Measurements from ENCODE around the gene ZC3H10. TPM values are rescaled to one million over a fixed set of nuclear protein-coding genes. Genes with fewer than 3 reads are reported as not detected.
A peak's percentile ranks its signal among the peaks of the same experiment; 100 is the strongest.
"Not testable (repeated sequence)": the region's sequence is repeated elsewhere in the genome, so short reads cannot be mapped to it uniquely, and the experiment has no call there.

Gene ZC3H10
- total RNA-seq, 4 donors from 2014 or later = 3.7 to 10.1 (median 4.5) TPM

GRCh38 chr12:56114084-56114483 is 4.0 kb upstream of the ZC3H10 start:
- DNase-seq = no peak
- intact Hi-C loops (cut with DNase I; ENCODE audit: low total_unique reads) (no loop called here), in situ Hi-C loops (cut with MboI; ENCODE audit: low pct_ligation_motif_present in 1 of 4, low pct_unique_long_range_greater_than_20kb in 1 of 4, low sequenced_read_pairs in 3 of 4) (loop anchor here in 2 of 4 donors (10.0 kb wide), 2 partner anchors 69 to 389 kb away; partner anchors contain the start of genes CD63 (in 1 of the 2), RDH5 (in 1 of the 2) and RPS26 (in 1 of the 2))
- no peak for TF ChIP-seq CTCF (IDR thresholded peaks at IDR 0.05)
- no peak for TF ChIP-seq POLR2A (IDR thresholded peaks at IDR 0.05)
- TF ChIP-seq POLR2AphosphoS5 (IDR thresholded peaks at IDR 0.05) = no peak
- no peak for TF ChIP-seq EP300 (IDR thresholded peaks at IDR 0.05; ENCODE audit: low read depth)
- 91 to 100% methylated on average over 1 of the region's 1 CpG for WGBS, 2 donors (ENCODE audit: low coverage in 1 of 2)
- Histone ChIP-seq H3K9me3 (no peaks in the 10 kb centered on the region), H3K27me3 (no peaks in the 10 kb centered on the region), H3K4me1 (peaks cover 6 to 13% (median 8%) of the 10 kb centered on the region in 4 donors), H3K4me3 (no peak overlapping the region), H3K36me3 (peaks cover 0 to 34% (median 17%) of the 10 kb centered on the region in 4 donors), H3K27ac (no peak overlapping the region)

GRCh38 chr12:56115329-56115728 is 2.7 kb upstream of the ZC3H10 start:
- DNase-seq = no peak
- intact Hi-C loops (cut with DNase I; ENCODE audit: low total_unique reads) = no loop called here
- TF ChIP-seq CTCF (IDR thresholded peaks at IDR 0.05) (no peak), POLR2AphosphoS5 (IDR thresholded peaks at IDR 0.05) (no peak), EP300 (IDR thresholded peaks at IDR 0.05; ENCODE audit: low read depth) (no peak)
- H3K4me3 ChIP-seq = peak overlapping the region in 3 of 4 donors; percentile 54 to 75 (median 63)
- no peaks in the 10 kb centered on the region for H3K9me3 ChIP-seq
- H3K36me3 ChIP-seq = peaks cover 0 to 25% (median 11%) of the 10 kb centered on the region in 4 donors
- peak overlapping the region; percentile 91 to 99 (median 96) for H3K27ac ChIP-seq
- H3K4me1 ChIP-seq = peaks cover 8 to 22% (median 20%) of the 10 kb centered on the region in 4 donors
- in situ Hi-C loops (cut with MboI; ENCODE audit: low pct_ligation_motif_present in 1 of 4, low pct_unique_long_range_greater_than_20kb in 1 of 4, low sequenced_read_pairs in 3 of 4) = loop anchor here in 2 of 4 donors (10.0 kb wide), 2 partner anchors 71 to 391 kb away; partner anchors contain the start of genes CD63 (in 1 of the 2), RDH5 (in 1 of the 2) and RPS26 (in 1 of the 2)
- WGBS, 2 donors (ENCODE audit: low coverage in 1 of 2) = 0 to 48% methylated on average over 2 to 10 of the region's 10 CpGs
- no peaks in the 10 kb centered on the region for H3K27me3 ChIP-seq

GRCh38 chr12:56116267-56117081 is 1.6 kb upstream of the ZC3H10 start, which contains the start of gene RPL41:
Gene RPL41 (plus strand): TSS chr12:56116633.
- peaks cover 8 to 22% (median 20%) of the 10 kb centered on the region in 4 donors for H3K4me1 ChIP-seq
- intact Hi-C loops (cut with DNase I; ENCODE audit: low total_unique reads) (loop anchor here (2.0 kb wide), 1 partner anchor 106 kb away; no protein-coding TSS in a partner anchor), in situ Hi-C loops (cut with MboI; ENCODE audit: low pct_ligation_motif_present in 1 of 4, low pct_unique_long_range_greater_than_20kb in 1 of 4, low sequenced_read_pairs in 3 of 4) (loop anchor here in 2 of 4 donors (10.0 kb wide), 2 partner anchors 72 to 392 kb away; partner anchors contain the start of genes CD63 (in 1 of the 2), RDH5 (in 1 of the 2) and RPS26 (in 1 of the 2))
- peak in 3 of 5 experiments; percentile 5 to 49 (median 34) for TF ChIP-seq CTCF (IDR thresholded peaks at IDR 0.05)
- peak; percentile 99 to 100 (median 99) for TF ChIP-seq POLR2AphosphoS5 (IDR thresholded peaks at IDR 0.05)
- peak; percentile 99 for TF ChIP-seq POLR2A (IDR thresholded peaks at IDR 0.05)
- peak; percentile 5 for TF ChIP-seq EP300 (IDR thresholded peaks at IDR 0.05; ENCODE audit: low read depth)
- DNase-seq = peak; percentile 97
- H3K27ac ChIP-seq = peak within 1 kb of the TSS; percentile 91 to 99 (median 96)
- no peaks in the 10 kb centered on the region for H3K9me3 ChIP-seq
- peak within 1 kb of the TSS; percentile 54 to 78 (median 69) for H3K4me3 ChIP-seq
- H3K27me3 ChIP-seq = no peaks in the 10 kb centered on the region
- 0% methylated on average over 14 to 34 of the region's 34 CpGs for WGBS, 2 donors (ENCODE audit: low coverage in 1 of 2)
- peaks cover 0 to 14% (median 5%) of the 10 kb centered on the region in 4 donors for H3K36me3 ChIP-seq

- Histone ChIP-seq H3K27ac (peak overlapping the region; percentile 91 to 99 (median 96)), H3K4me3 (peak overlapping the region; percentile 54 to 78 (median 69)), H3K4me1 (peaks cover 8 to 25% (median 20%) of the 10 kb centered on the region in 4 donors)
- not testable (repeated sequence) for H3K27me3 ChIP-seq, H3K36me3 ChIP-seq, DNase-seq, H3K9me3 ChIP-seq
- intact Hi-C loops (cut with DNase I; ENCODE audit: low total_unique reads) (loop anchor here (2.0 kb wide), 1 partner anchor 106 kb away; no protein-coding TSS in a partner anchor), in situ Hi-C loops (cut with MboI; ENCODE audit: low pct_ligation_motif_present in 1 of 4, low pct_unique_long_range_greater_than_20kb in 1 of 4, low sequenced_read_pairs in 3 of 4) (loop anchor here in 2 of 4 donors (10.0 kb wide), 2 partner anchors 72 to 392 kb away; partner anchors contain the start of genes CD63 (in 1 of the 2), RDH5 (in 1 of the 2) and RPS26 (in 1 of the 2))
- WGBS, 2 donors (ENCODE audit: low coverage in 1 of 2) = 0 to 1% methylated on average over 9 to 14 of the region's 16 CpGs
Measured at GRCh38 chr12:56117082-56117706, 872 bp upstream of the ZC3H10 start.

Measured in transverse colon (tissue), 4 donors.